RWPE2 (cell line): ENCODE measurements around the gene STK10.

Experiments
- ATAC-seq: fragments of 200-7000 bp; cut with Tn5 transposase; 3 replicates; pipeline ENCODE4 v1.9.1; 2021; ENCODE audit warnings: low read depth
- DNase-seq: peaks from one replicate; pipeline ENCODE4 v3.0.0-alpha.2; 2020; ENCODE audit warnings: low spot score
- H3K27ac ChIP-seq: fragments of 450-650 bp; 2 replicates; pipeline ENCODE4 v1.5.1; 2017; ENCODE audit warnings: mild to moderate bottlenecking; ENCODE audit not compliant: poor library complexity, severe bottlenecking
- H3K27me3 ChIP-seq: fragments of 250-450 bp; sonication (Bioruptor Pico); 2 replicates; pipeline ENCODE4 v1.5.1; 2021; ENCODE audit warnings: mild to moderate bottlenecking, moderate library complexity; ENCODE audit not compliant: insufficient read depth, poor library complexity, severe bottlenecking
- H3K36me3 ChIP-seq: fragments of 250-450 bp; sonication (Bioruptor Pico); 2 replicates; pipeline ENCODE4 v1.5.1; 2020; ENCODE audit warnings: low read depth, mild to moderate bottlenecking, moderate library complexity
- H3K4me1 ChIP-seq: fragments of 250-450 bp; sonication (Bioruptor Pico); 2 replicates; pipeline ENCODE4 v1.5.1; 2021; ENCODE audit warnings: mild to moderate bottlenecking, moderate library complexity; ENCODE audit not compliant: insufficient read depth, poor library complexity, severe bottlenecking
- H3K4me3 ChIP-seq: fragments of 250-450 bp; sonication (Bioruptor Pico); 2 replicates; pipeline ENCODE4 v1.5.1; 2021; ENCODE audit warnings: mild to moderate bottlenecking, moderate library complexity; ENCODE audit not compliant: severe bottlenecking
- H3K9me3 ChIP-seq: fragments of 250-450 bp; sonication (Bioruptor Pico); 2 replicates; pipeline ENCODE4 v1.5.1; 2021; ENCODE audit warnings: mild to moderate bottlenecking, moderate library complexity; ENCODE audit not compliant: severe bottlenecking
- TF ChIP-seq, protein P1 (sequence below): fragments of 450-650 bp; IDR thresholded peaks from one replicate; pipeline ENCODE4 v1.5.1; 2017; ENCODE audit warnings: mild to moderate bottlenecking, moderate library complexity; ENCODE audit not compliant: poor library complexity, severe bottlenecking

Gene STK10

GRCh38 chr5:172090976-172091547 lies 97.0 kb downstream of the STK10 start:
- Histone ChIP-seq H3K27ac (no peak overlapping the region), H3K9me3 (no peaks in the 10 kb centered on the region), H3K4me1 (no peaks in the 10 kb centered on the region), H3K27me3 (no peaks in the 10 kb centered on the region), H3K36me3 (peaks cover 11% of the 10 kb centered on the region), H3K4me3 (no peak overlapping the region)
- TF ChIP-seq, protein P1, sequence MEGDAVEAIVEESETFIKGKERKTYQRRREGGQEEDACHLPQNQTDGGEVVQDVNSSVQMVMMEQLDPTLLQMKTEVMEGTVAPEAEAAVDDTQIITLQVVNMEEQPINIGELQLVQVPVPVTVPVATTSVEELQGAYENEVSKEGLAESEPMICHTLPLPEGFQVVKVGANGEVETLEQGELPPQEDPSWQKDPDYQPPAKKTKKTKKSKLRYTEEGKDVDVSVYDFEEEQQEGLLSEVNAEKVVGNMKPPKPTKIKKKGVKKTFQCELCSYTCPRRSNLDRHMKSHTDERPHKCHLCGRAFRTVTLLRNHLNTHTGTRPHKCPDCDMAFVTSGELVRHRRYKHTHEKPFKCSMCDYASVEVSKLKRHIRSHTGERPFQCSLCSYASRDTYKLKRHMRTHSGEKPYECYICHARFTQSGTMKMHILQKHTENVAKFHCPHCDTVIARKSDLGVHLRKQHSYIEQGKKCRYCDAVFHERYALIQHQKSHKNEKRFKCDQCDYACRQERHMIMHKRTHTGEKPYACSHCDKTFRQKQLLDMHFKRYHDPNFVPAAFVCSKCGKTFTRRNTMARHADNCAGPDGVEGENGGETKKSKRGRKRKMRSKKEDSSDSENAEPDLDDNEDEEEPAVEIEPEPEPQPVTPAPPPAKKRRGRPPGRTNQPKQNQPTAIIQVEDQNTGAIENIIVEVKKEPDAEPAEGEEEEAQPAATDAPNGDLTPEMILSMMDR, result no peak
- DNase-seq (no peak), ATAC-seq (peak; percentile 15; the same call in 1 of the 3 replicates)

- TF ChIP-seq, protein P1, result no peak
- Histone ChIP-seq H3K27me3 (no peaks in the 10 kb centered on the region), H3K9me3 (no peaks in the 10 kb centered on the region), H3K4me1 (no peaks in the 10 kb centered on the region), H3K36me3 (peaks cover 4% of the 10 kb centered on the region; the same call in 1 of the 2 replicates), H3K4me3 (no peak overlapping the region), H3K27ac (no peak overlapping the region)
- no peak for ATAC-seq
- no peak for DNase-seq
These were observed 98.5 kb downstream of the STK10 start for GRCh38 chr5:172089298-172090117.

GRCh38 chr5:172088801-172089200 lies 99.2 kb downstream of the STK10 start:
- no peaks in the 10 kb centered on the region for H3K9me3 ChIP-seq
- ATAC-seq (no peak), DNase-seq (no peak)
- no peaks in the 10 kb centered on the region for H3K4me1 ChIP-seq
- peaks cover 4% of the 10 kb centered on the region; the same call in 1 of the 2 replicates for H3K36me3 ChIP-seq
- no peak overlapping the region for H3K4me3 ChIP-seq
- H3K27me3 ChIP-seq, result no peaks in the 10 kb centered on the region
- TF ChIP-seq, protein P1, result no peak
- H3K27ac ChIP-seq, result no peak overlapping the region

DNA sequence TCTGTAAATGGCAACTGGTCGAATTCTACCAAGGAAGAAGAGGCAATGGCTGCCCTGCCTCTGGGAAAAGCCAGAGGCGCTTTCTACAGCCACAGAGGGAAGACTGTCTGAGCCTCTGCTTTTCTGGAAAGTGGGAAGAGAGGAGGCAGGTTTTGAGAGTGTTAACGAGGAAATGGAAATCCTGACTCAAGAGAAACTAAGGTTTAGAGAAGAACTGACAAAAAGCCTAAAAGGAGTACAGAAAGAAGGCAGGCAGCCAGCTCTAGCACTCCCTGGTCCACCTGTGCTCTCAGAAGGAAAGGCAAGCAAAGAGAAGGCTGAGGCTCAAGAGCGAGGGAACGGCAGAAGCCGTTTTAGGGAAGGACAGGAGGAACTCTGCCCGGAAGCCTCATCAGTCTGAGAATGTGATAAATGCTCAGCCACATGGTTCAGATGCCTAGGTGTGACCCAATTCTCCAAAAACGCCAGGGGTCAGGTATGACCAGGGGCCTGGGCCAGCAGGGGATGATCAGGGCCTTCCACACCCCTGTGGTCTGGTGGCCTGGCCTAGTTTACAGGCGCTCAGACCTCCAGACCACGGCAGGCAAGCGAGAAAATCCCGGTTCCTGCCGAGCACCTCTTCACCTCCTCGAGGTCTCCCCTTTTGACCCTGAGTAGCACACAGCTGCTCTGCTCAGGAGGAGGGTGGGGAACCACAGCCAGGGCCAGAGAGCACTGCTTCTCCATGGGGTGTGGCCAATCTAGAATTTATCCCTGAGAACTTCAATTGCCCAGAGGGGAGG lies 101.6 kb downstream of the STK10 start:
- no peak overlapping the region for H3K27ac ChIP-seq
- H3K4me1 ChIP-seq, result no peaks in the 10 kb centered on the region
- no peak for ATAC-seq
- no peak for DNase-seq
- no peaks in the 10 kb centered on the region for H3K9me3 ChIP-seq
- TF ChIP-seq, protein P1, result no peak
- no peaks in the 10 kb centered on the region for H3K27me3 ChIP-seq
- H3K4me3 ChIP-seq, result no peak overlapping the region
- no peaks in the 10 kb centered on the region for H3K36me3 ChIP-seq
